Inflammatory macrophage (primary cell): Measurements from ENCODE around the gene A3GALT2.

Source experiments
- DNase-seq, 2 donors: peaks; one replicate each; pipeline ENCODE4 v3.0.0-alpha.2; 2020 to 2022

The A3GALT2 gene

DNA sequence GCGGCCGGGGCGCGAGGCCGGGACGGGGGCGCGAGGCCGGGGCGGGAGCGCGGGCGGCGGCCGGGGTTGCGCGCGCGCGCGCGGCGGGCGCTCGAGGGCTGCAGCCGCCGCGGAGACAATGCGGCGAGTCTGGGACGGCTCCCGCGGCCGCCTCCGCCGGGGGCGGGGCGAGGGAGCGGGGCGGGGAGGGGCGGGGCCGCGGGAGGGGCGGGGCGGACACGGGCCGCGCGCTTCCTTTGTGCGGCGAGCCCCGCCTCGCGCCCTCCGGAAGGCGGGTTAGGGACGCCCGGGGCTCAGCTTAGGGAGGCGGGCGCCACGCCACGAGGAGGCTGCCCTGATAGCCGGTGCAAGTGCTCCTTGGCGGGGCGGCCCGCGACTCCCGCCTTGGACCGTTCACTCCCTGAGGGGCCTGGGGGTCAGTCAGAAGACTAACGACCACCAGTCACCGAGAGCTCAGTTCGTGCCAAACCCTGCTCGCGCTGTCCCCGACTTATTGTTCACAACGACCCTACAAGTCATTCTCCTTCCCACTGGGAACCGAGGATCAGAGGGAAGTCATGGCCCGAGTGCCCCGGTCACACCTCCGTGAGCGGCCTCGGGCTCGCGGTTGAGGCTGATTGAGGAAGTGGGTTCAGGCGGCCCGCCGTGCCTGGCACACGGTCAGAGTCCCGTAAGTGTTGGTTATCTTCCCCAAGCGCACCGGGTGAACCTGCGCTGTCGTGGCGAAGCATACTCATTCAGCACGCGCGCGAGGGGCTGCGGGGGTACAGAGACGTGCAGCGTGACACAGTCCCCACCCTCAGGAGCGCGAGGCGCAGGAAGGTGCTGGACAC lies 29.1 kb upstream of the A3GALT2 start:
- DNase-seq = peak; percentile 79 to 92

DNA sequence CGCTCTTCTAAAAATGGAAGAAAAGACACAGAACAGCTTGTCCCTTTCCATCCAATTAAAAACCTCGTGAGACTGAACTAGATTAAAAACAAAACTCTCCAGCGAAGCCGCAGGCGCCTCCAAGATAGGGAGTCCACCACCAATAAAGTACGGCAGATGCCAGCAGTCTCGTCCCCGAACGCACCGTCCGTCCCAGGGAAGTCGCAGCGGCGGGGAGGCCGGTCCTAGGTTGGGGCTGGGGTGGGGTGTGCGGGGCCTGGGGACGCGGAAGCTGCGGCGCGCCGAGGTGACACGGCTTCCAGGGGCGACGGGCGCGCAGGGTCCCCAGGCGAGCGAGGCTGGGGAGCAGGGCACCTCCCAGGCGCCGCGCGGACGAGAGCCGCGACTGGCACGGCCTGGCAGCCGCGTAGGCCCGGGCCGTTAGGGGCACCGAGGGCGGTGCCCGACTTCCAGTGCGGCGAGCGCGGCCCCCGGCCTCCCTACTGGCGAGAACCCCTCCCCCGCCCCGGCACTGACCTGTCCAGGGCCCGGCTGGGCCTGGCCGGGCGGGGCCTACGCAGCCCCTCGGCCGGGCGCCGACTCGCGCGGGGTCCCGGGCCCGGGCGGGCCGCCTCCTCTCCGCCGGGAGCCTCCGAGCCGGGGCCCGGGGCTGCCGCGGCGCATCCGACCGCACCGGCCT lies 28.3 kb upstream of the A3GALT2 start:
- peak in 1 of 2 donors; percentile 50 for DNase-seq

GRCh38 chr1:33348676-33349080 lies 27.8 kb upstream of the A3GALT2 start:
- DNase-seq = peak in 1 of 2 donors; percentile 44

DNA sequence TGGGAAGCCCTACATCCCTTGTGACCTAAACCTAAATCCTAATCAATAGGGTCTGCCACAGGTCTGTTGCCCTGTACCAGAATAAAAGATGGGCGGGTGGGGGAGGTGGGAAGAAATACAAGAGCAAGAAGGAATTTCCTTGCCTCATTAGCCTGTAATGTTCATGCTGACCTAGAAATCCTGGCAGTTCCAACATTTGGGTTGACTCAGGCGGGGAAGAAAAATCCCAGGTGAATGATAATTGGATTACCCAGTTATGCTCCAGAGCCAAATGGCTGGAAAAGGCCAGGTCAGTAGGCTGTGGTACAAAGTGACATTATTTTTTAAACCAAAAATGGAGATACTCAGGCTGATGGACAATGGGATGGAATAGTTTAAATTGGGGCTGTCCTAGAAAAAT lies 27.3 kb upstream of the A3GALT2 start:
- no peak for DNase-seq

GRCh38 chr1:33347650-33347992 lies 26.7 kb upstream of the A3GALT2 start:
- no peak for DNase-seq

DNA sequence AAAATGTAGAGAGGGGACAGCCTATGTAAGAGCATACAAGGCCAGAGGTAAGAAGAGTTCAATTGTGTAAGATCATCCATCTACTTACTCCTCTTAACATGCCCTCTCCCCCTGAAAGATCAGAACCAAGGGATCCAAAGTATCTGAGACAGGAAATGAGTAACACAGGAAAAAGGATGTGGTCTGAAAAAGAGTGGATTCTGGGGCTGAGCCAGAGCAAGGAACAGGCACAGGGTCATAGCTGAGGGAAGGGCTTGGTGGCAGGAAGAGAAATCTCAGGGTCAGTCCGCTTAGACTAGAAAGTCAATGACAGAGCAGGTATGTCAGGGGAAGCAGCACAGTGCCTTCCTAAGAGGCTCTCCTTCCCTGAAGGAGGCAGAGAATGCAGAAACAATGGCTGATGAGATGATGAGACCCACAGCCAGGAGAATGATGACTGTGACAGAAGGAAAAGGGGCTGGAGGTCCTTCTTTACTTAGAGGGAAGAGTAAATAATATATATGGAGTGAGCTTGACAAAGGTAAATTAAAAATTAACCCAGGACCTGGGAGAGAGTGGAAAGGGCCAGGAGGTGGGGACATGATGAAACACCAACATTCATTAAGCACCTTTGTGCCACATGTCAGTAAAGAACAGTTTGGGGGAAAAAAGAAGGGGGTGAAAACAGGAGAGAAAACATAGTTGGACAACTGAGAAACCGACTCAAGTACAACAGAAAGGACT lies 26.2 kb upstream of the A3GALT2 start:
- peak; percentile 58 to 63 for DNase-seq

DNA sequence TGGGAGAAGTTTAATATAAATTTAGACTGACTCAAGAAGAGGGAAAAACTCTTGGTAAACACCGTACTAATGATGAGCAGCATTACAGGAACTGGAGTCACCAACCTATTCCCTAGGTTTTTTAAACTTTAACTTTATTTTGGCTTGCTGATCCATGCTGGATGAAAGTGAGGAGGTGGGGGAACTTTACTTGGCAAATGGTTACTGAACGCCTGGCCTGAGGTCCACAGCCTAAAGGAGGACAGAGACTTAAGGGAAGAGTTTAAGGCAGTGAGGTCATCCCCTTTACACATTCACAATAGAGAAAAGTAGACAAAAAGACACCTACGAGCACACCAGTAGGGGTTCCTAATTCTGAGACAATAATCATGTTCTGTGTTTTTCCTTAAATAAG lies 25.6 kb upstream of the A3GALT2 start:
- DNase-seq = no peak

- DNase-seq = no peak
Observed at GRCh38 chr1:33344896-33345560, 24.1 kb upstream of the A3GALT2 start.

DNA sequence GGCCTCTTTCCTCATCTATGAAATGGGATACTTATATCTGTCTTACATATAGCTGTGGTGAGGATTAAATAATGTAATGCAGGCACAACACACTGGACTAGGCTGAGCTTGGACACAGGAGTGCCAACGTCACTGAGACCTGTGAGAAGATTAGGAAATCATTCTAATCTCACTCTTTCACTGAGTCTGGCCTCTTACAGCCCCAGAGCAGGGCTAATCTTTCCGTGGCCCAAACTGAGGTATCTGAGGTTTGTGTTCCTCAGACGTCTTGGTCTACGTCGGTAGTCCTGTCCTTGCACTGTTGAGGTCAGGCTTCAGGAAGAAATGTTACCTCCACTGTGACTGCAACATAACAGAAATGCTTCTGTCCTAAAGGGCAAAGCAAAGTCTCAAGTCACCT lies 22.6 kb upstream of the A3GALT2 start:
- no peak for DNase-seq

- DNase-seq = no peak
Observed at GRCh38 chr1:33342041-33342723, 21.3 kb upstream of the A3GALT2 start.

GRCh38 chr1:33341190-33341589 lies 20.3 kb upstream of the A3GALT2 start:
- DNase-seq = no peak

DNA sequence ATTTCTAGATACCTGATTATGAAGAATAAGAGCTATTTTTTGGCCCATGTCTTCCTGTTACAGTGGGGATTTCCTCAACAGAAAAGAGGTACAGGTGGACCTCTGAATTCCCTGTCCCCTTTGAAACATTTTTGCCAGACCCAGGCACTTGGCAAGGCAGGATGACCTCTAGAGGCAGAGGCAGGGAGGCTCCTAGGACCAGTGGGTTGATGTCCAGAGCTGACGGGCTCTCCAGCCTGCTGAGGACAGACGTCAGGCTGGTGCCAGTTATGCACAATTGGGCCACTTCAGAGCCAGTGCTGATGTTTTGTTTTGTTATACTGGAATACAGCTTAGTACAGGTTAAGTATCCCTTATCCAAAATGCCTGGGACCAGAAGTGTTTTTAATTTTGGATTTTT lies 18.5 kb upstream of the A3GALT2 start:
- no peak for DNase-seq

DNA sequence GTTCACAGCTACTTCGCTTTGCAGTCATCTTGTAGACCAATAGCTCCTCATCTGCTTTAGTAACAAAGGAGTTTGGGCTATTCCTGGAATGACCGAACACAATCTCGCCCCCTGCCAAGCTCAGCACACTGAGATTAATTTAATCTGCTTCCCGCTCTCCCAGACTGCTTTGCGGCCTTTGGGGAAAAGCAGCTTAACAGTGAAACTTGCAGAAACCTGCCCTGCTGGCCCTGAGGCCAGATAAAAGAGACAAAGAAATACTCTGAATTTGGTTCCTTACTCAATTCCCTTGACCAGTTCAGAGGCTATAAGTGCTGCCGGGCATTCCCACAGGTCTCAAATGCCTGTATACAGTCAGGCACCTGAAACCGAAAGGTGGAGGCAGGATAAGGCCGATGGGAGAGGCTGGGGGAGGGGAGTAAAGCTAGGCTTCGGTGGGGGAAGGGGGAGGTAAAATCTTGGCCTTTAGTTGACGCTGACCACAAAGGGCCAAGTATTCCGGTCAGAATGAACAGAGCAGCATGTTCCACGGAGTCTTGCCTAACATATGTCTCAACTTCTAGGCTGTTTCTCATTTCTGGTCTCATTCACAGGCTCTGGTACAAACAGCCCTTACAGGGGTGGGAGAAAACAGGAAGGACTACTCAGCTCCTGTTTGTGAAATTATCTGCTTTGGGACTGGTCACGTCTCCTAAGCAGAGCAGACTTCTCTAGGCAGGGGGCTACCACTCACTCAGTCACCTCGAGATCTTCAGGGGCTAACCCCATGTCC lies 17.7 kb upstream of the A3GALT2 start:
- DNase-seq = peak; percentile 92 to 95

DNA sequence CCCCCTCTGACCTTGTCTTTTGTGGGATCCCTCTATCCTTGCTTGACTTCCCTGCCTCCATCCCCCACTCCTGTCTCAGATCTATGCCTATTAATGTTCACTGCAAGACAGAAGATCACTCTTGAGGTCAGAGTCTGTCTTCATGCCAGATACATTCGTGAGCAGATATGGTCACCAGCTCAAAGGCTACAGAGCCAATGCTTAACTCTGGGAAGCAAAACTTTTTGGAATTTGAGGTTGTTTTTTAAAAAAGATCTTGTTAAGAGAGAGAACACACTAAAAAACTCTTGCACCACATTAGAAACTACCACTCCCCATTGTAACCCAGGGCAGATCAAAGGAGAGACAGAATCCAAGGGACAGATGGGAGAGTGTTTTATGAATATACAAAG lies 17.1 kb upstream of the A3GALT2 start:
- DNase-seq = no peak

DNA sequence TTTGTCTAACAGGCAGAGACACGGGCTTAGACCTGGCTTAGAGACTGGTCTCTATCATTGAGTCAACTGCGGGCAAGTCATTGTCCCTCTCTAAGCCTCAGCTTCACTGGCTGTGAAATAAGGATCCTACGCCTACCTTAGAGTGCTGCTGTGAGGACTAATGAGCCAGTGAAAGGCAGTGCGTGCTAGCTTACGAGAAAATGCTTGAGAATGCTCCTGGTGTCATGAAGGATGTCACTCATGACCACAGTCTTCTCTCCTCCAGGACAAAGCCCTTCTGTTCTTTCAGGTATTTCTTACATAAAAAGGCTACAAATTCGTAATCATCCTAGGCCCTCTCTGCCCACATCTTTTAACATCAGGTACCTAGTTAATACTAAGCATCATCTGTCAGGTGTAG lies 16.5 kb upstream of the A3GALT2 start:
- DNase-seq = no peak

- DNase-seq = no peak
Observed at GRCh38 chr1:33336580-33336979, 15.7 kb upstream of the A3GALT2 start.

DNA sequence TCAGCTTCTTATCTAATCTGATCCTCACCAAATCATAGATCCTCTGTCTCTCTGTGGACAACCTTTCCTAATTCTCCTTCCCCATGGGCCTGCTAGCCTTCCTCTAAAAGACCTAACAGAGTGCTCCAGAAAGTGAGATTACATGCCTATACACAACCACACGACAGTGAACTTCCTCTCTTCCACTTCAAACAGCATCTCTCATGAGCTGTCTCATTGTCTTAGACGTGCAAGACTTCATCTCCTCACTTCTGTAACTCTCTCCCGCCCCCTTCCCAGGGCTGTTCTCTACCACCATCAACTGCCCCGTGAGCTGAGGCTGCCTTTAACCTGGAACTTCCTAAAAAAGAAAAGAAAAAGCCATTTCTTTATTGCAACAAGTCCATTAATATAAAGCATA lies 14.1 kb upstream of the A3GALT2 start:
- peak; percentile 83 to 84 for DNase-seq

DNA sequence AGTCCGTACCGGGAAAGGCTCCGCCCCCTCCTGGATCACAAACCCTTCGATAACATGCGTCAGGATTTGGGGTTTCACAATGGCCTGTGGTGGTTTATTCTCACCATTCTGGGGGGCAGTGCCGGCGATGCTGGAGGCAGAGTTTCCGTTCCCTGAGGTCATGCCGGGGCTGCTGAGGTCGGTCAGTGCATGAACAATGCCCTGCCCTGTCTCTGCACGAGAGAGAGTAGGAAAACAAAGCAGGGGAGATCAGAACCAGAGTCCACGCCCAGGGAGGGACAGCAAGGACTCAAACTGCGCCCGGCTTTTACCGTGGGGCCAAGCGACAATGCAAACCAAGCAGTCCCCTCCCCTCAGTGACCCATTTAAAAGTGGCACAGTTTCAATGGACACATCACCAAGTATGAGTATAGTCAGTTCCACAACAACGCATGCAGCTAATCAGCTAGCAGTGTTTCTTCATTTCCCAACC lies 13.2 kb upstream of the A3GALT2 start:
- DNase-seq = no peak

GRCh38 chr1:33332881-33333280 lies 12.0 kb upstream of the A3GALT2 start:
- no peak for DNase-seq

DNA sequence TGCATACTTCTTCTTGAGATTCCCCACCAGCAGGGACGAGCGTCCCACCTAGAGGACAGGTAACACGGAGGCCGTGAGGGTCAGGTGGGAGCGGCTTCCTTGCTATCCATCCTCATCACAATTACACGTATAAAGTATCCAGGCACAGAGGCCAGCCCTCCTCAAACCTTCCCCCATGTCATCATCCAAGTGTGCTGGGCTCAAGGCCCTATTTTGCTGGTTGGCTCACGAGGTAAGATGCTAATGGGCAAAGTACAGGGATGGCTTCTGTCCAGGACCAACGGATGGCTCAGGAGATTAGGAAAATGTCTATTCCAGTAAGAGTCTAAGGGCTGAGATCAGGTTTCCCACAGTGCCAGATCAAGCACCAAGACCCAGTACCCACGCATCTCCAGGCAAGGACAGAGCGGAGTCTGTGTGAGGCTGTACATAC lies 11.5 kb upstream of the A3GALT2 start:
- DNase-seq = no peak
